ENCODE data around the gene HOXA11. TPM values are rescaled to one million over a fixed set of nuclear protein-coding genes. Genes with fewer than 3 reads are reported as not detected.

HOXA11 gene
- total and polyA plus RNA-seq, 4 donors = 0.13 to 0.81 TPM; not detected in 2

- 72 to 86% methylated on average over 12 of the region's 12 CpGs for WGBS, 2 donors
- no peaks in the 10 kb centered on the region for H3K4me1 ChIP-seq (ENCODE audit: control insufficient read depth in 1 of 2, insufficient read depth in 2 of 2, low read length in 2 of 2)
- no peak overlapping the region for H3K27ac ChIP-seq (ENCODE audit: low read depth in 1 of 2, low read length in 2 of 2)
- H3K36me3 ChIP-seq (ENCODE audit: control insufficient read depth in 1 of 2, insufficient read depth in 2 of 2, low read length in 1 of 2) = no peaks in the 10 kb centered on the region
- ATAC-seq (ENCODE audit: low FRiP score) (no peak), DNase-seq (no peak)
- H3K4me3 ChIP-seq (ENCODE audit: low read length in 2 of 2) = no peak overlapping the region
- no peaks in the 10 kb centered on the region for H3K27me3 ChIP-seq (ENCODE audit: control insufficient read depth in 1 of 2, insufficient read depth in 2 of 2, low read length in 1 of 2)
- intact Hi-C loops (cut with DNase I) = loop anchor here (5.0 to 10.0 kb wide), 3 partner anchors 482 to 959 kb away; partner anchors contain the start of genes CBX3 (in 1 of the 2) and HNRNPA2B1 (in 1 of the 2)
- no peaks in the 10 kb centered on the region for H3K9me3 ChIP-seq (ENCODE audit: control insufficient read depth, low read length)
These were observed 21.0 kb downstream of the HOXA11 start for GRCh38 chr7:27164045-27164366.

GRCh38 chr7:27163288-27164044, 21.6 kb downstream of the HOXA11 start:
- 85 to 94% methylated on average over 24 of the region's 24 CpGs for WGBS, 2 donors
- DNase-seq = peak; percentile 15 to 66
- no peak for ATAC-seq (ENCODE audit: low FRiP score)
- Histone ChIP-seq H3K36me3 (ENCODE audit: control insufficient read depth in 1 of 2, insufficient read depth in 2 of 2, low read length in 1 of 2) (no peaks in the 10 kb centered on the region), H3K27me3 (ENCODE audit: control insufficient read depth in 1 of 2, insufficient read depth in 2 of 2, low read length in 1 of 2) (no peaks in the 10 kb centered on the region), H3K9me3 (ENCODE audit: control insufficient read depth, low read length) (no peaks in the 10 kb centered on the region), H3K27ac (ENCODE audit: low read depth in 1 of 2, low read length in 2 of 2) (no peak overlapping the region), H3K4me3 (ENCODE audit: low read length in 2 of 2) (no peak overlapping the region), H3K4me1 (ENCODE audit: control insufficient read depth in 1 of 2, insufficient read depth in 2 of 2, low read length in 2 of 2) (no peaks in the 10 kb centered on the region)
- intact Hi-C loops (cut with DNase I) = loop anchor here (5.0 to 10.0 kb wide), 3 partner anchors 481 to 959 kb away; partner anchors contain the start of genes CBX3 (in 1 of the 2) and HNRNPA2B1 (in 1 of the 2)

- ATAC-seq (ENCODE audit: low FRiP score) (no peak), DNase-seq (no peak)
- 87 to 95% methylated on average over 7 of the region's 7 CpGs for WGBS, 2 donors
- Histone ChIP-seq H3K9me3 (ENCODE audit: control insufficient read depth, low read length) (no peaks in the 10 kb centered on the region), H3K27me3 (ENCODE audit: control insufficient read depth in 1 of 2, insufficient read depth in 2 of 2, low read length in 1 of 2) (no peaks in the 10 kb centered on the region), H3K4me1 (ENCODE audit: control insufficient read depth in 1 of 2, insufficient read depth in 2 of 2, low read length in 2 of 2) (no peaks in the 10 kb centered on the region), H3K27ac (ENCODE audit: low read depth in 1 of 2, low read length in 2 of 2) (no peak overlapping the region), H3K36me3 (ENCODE audit: control insufficient read depth in 1 of 2, insufficient read depth in 2 of 2, low read length in 1 of 2) (no peaks in the 10 kb centered on the region), H3K4me3 (ENCODE audit: low read length in 2 of 2) (no peak overlapping the region)
- intact Hi-C loops (cut with DNase I) = loop anchor here (5.0 to 10.0 kb wide), 3 partner anchors 480 to 958 kb away; partner anchors contain the start of genes CBX3 (in 1 of the 2) and HNRNPA2B1 (in 1 of the 2)
These were observed 22.3 kb downstream of the HOXA11 start for GRCh38 chr7:27162561-27163287.

- DNase-seq (peak in 1 of 2 donors; percentile 78), ATAC-seq (ENCODE audit: low FRiP score) (no peak)
- Histone ChIP-seq H3K27me3 (ENCODE audit: control insufficient read depth in 1 of 2, insufficient read depth in 2 of 2, low read length in 1 of 2) (no peaks in the 10 kb centered on the region), H3K4me1 (ENCODE audit: control insufficient read depth in 1 of 2, insufficient read depth in 2 of 2, low read length in 2 of 2) (no peaks in the 10 kb centered on the region), H3K4me3 (ENCODE audit: low read length in 2 of 2) (no peak overlapping the region), H3K27ac (ENCODE audit: low read depth in 1 of 2, low read length in 2 of 2) (no peak overlapping the region), H3K9me3 (ENCODE audit: control insufficient read depth, low read length) (no peaks in the 10 kb centered on the region), H3K36me3 (ENCODE audit: control insufficient read depth in 1 of 2, insufficient read depth in 2 of 2, low read length in 1 of 2) (no peaks in the 10 kb centered on the region)
- intact Hi-C loops (cut with DNase I) = loop anchor here (2.0 to 10.0 kb wide), 4 partner anchors 480 to 957 kb away; partner anchors contain the start of genes CBX3 (in 1 of the 2) and HNRNPA2B1 (in 1 of the 2)
- WGBS, 2 donors = 68 to 81% methylated on average over 26 to 30 of the region's 30 CpGs
These were observed 23.1 kb downstream of the HOXA11 start for GRCh38 chr7:27161721-27162560.

- Histone ChIP-seq H3K4me3 (ENCODE audit: low read length in 2 of 2) (no peak overlapping the region), H3K4me1 (ENCODE audit: control insufficient read depth in 1 of 2, insufficient read depth in 2 of 2, low read length in 2 of 2) (no peaks in the 10 kb centered on the region), H3K27me3 (ENCODE audit: control insufficient read depth in 1 of 2, insufficient read depth in 2 of 2, low read length in 1 of 2) (no peaks in the 10 kb centered on the region), H3K36me3 (ENCODE audit: control insufficient read depth in 1 of 2, insufficient read depth in 2 of 2, low read length in 1 of 2) (no peaks in the 10 kb centered on the region), H3K27ac (ENCODE audit: low read depth in 1 of 2, low read length in 2 of 2) (no peak overlapping the region), H3K9me3 (ENCODE audit: control insufficient read depth, low read length) (no peaks in the 10 kb centered on the region)
- intact Hi-C loops (cut with DNase I) = loop anchor here (2.0 to 10.0 kb wide), 4 partner anchors 479 to 956 kb away; partner anchors contain the start of genes CBX3 (in 1 of the 2) and HNRNPA2B1 (in 1 of the 2)
- WGBS, 2 donors = 11 to 20% methylated on average over 19 to 27 of the region's 27 CpGs
- peak in 1 of 2 donors; percentile 77 for DNase-seq
- ATAC-seq (ENCODE audit: low FRiP score) = no peak
These were observed 23.8 kb downstream of the HOXA11 start for GRCh38 chr7:27161214-27161720.

GRCh38 chr7:27160546-27161213, 24.4 kb downstream of the HOXA11 start:
- 4 to 9% methylated on average over 52 to 54 of the region's 54 CpGs for WGBS, 2 donors
- no peaks in the 10 kb centered on the region for H3K9me3 ChIP-seq (ENCODE audit: control insufficient read depth, low read length)
- no peaks in the 10 kb centered on the region for H3K27me3 ChIP-seq (ENCODE audit: control insufficient read depth in 1 of 2, insufficient read depth in 2 of 2, low read length in 1 of 2)
- H3K4me3 ChIP-seq (ENCODE audit: low read length in 2 of 2) = peak overlapping the region; percentile 33 to 45
- intact Hi-C loops (cut with DNase I) = loop anchor here (2.0 to 10.0 kb wide), 4 partner anchors 478 to 956 kb away; partner anchors contain the start of genes CBX3 (in 1 of the 2) and HNRNPA2B1 (in 1 of the 2)
- no peak overlapping the region for H3K27ac ChIP-seq (ENCODE audit: low read depth in 1 of 2, low read length in 2 of 2)
- no peaks in the 10 kb centered on the region for H3K36me3 ChIP-seq (ENCODE audit: control insufficient read depth in 1 of 2, insufficient read depth in 2 of 2, low read length in 1 of 2)
- no peaks in the 10 kb centered on the region for H3K4me1 ChIP-seq (ENCODE audit: control insufficient read depth in 1 of 2, insufficient read depth in 2 of 2, low read length in 2 of 2)
- peak; percentile 90 to 96 for DNase-seq
- peak; percentile 84 for ATAC-seq (ENCODE audit: low FRiP score)

GRCh38 chr7:27160145-27160545, 24.9 kb downstream of the HOXA11 start:
- H3K27ac ChIP-seq (ENCODE audit: low read depth in 1 of 2, low read length in 2 of 2) = no peak overlapping the region
- H3K4me3 ChIP-seq (ENCODE audit: low read length in 2 of 2) = no peak overlapping the region
- H3K9me3 ChIP-seq (ENCODE audit: control insufficient read depth, low read length) = no peaks in the 10 kb centered on the region
- H3K36me3 ChIP-seq (ENCODE audit: control insufficient read depth in 1 of 2, insufficient read depth in 2 of 2, low read length in 1 of 2) = no peaks in the 10 kb centered on the region
- WGBS, 2 donors = 73 to 93% methylated on average over 23 of the region's 23 CpGs
- ATAC-seq (ENCODE audit: low FRiP score) (no peak), DNase-seq (peak in 1 of 2 donors; percentile 73)
- peaks cover 0 to 2% of the 10 kb centered on the region in 2 donors for H3K4me1 ChIP-seq (ENCODE audit: control insufficient read depth in 1 of 2, insufficient read depth in 2 of 2, low read length in 2 of 2)
- H3K27me3 ChIP-seq (ENCODE audit: control insufficient read depth in 1 of 2, insufficient read depth in 2 of 2, low read length in 1 of 2) = no peaks in the 10 kb centered on the region
- intact Hi-C loops (cut with DNase I) = loop anchor here (2.0 to 10.0 kb wide), 4 partner anchors 478 to 955 kb away; partner anchors contain the start of genes CBX3 (in 1 of the 2) and HNRNPA2B1 (in 1 of the 2)

Data from aorta (tissue), 5 donors.